Liver (tissue), 3 donors: ENCODE data around the gene PSG6.
"Not testable (repeated sequence)": the region's sequence is repeated elsewhere in the genome, so short reads cannot be mapped to it uniquely, and the experiment has no call there.

Experiments
- ATF3 ChIP-seq: IDR thresholded peaks from 2 replicates; pipeline ENCODE4 v1.6.1; 2016; ENCODE audit warnings: antibody characterized with exemption
- CTCF ChIP-seq: fragments of 150-350 bp; IDR thresholded peaks from 2 replicates; pipeline ENCODE4 v1.5.1; 2017; ENCODE audit warnings: improper control_type of control experiment, low read depth, low read length; ENCODE audit not compliant: missing input control
- EGR1 ChIP-seq, 2 donors: IDR thresholded peaks; 2 replicates each; pipeline ENCODE4 v1.6.1; 2016 to 2018; ENCODE audit warnings: antibody characterized with exemption in 2 of 2, low read depth in 2 of 2
- HNF4A ChIP-seq, 2 donors: conservative IDR thresholded peaks; 2 replicates each; pipeline ENCODE4 v1.6.1; 2016; ENCODE audit warnings: antibody characterized with exemption in 2 of 2, mild to moderate bottlenecking in 2 of 2
- JUND ChIP-seq, 2 donors: IDR thresholded peaks; 2 replicates each; pipeline ENCODE4 v1.6.1; 2016; ENCODE audit warnings: antibody characterized with exemption in 2 of 2
- RXRA ChIP-seq, 2 donors: IDR thresholded peaks; 2 replicates each; pipeline ENCODE4 v1.6.1; 2017 to 2018; ENCODE audit warnings: antibody characterized with exemption in 2 of 2, mild to moderate bottlenecking in 1 of 2
- TAF1 ChIP-seq: conservative IDR thresholded peaks from 2 replicates; pipeline ENCODE4 v1.6.1; 2016; ENCODE audit warnings: antibody characterized with exemption, mild to moderate bottlenecking
- YY1 ChIP-seq: IDR thresholded peaks from 2 replicates; pipeline ENCODE4 v1.6.1; 2016; ENCODE audit warnings: antibody characterized with exemption, mild to moderate bottlenecking
- TF ChIP-seq, protein P1 (sequence below): IDR thresholded peaks from 2 replicates; pipeline ENCODE4 v1.6.1; 2016; ENCODE audit warnings: antibody characterized with exemption
- TF ChIP-seq, protein P2 (sequence below): IDR thresholded peaks from 2 replicates; pipeline ENCODE4 v1.6.1; 2016; ENCODE audit warnings: antibody characterized with exemption, mild to moderate bottlenecking
- donor health status: healthy.
- donor health status: healthy.

DNA sequence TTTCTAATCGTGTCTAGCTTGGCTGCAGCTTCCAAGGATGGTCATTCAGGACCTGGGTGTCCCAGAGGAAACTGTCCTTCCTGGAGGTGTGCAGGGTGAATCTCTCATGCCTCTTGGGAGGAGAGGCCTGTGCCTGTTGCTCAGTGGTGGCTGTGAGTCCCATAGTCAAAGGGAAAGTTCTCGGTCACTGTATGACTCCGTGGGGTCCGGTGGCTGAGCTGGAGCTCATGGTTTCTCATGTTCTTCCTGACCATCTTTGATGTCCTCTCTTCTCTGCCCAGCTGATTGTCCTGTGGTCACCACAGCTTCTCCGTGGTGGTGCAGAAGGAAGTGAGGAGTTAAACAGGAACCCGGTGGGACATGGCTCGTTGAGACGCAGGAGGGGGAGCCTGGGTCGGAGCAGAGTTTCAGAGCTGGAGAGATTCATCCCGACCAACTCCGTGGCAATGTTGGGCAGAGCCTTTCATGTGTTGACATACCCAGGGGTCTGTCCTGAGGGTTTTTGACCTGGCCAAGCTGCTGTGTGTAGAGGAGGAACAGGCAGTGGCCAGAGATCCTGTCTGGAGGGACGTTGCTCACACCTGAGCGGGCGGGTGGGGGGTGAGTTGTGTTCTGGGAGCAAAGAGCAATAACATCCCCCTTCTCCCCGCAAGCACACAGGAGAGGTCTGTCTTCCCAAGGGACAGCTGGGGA is 829 bp upstream of the PSG6 start:
- TF ChIP-seq RXRA (IDR thresholded peaks at IDR 0.05); CTCF; HNF4A (conservative IDR thresholded peaks at IDR 0.05); YY1; EGR1 (IDR thresholded peaks at IDR 0.05; ENCODE audit: low read depth in 2 of 2); ATF3; JUND (IDR thresholded peaks at IDR 0.05); TAF1: not testable (repeated sequence)
- TF ChIP-seq, protein P1, sequence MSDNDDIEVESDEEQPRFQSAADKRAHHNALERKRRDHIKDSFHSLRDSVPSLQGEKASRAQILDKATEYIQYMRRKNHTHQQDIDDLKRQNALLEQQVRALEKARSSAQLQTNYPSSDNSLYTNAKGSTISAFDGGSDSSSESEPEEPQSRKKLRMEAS: not testable (repeated sequence)
- TF ChIP-seq, protein P2, sequence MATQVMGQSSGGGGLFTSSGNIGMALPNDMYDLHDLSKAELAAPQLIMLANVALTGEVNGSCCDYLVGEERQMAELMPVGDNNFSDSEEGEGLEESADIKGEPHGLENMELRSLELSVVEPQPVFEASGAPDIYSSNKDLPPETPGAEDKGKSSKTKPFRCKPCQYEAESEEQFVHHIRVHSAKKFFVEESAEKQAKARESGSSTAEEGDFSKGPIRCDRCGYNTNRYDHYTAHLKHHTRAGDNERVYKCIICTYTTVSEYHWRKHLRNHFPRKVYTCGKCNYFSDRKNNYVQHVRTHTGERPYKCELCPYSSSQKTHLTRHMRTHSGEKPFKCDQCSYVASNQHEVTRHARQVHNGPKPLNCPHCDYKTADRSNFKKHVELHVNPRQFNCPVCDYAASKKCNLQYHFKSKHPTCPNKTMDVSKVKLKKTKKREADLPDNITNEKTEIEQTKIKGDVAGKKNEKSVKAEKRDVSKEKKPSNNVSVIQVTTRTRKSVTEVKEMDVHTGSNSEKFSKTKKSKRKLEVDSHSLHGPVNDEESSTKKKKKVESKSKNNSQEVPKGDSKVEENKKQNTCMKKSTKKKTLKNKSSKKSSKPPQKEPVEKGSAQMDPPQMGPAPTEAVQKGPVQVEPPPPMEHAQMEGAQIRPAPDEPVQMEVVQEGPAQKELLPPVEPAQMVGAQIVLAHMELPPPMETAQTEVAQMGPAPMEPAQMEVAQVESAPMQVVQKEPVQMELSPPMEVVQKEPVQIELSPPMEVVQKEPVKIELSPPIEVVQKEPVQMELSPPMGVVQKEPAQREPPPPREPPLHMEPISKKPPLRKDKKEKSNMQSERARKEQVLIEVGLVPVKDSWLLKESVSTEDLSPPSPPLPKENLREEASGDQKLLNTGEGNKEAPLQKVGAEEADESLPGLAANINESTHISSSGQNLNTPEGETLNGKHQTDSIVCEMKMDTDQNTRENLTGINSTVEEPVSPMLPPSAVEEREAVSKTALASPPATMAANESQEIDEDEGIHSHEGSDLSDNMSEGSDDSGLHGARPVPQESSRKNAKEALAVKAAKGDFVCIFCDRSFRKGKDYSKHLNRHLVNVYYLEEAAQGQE: not testable (repeated sequence)
